ENCODE measurements around the gene CASK. TPM values are rescaled to one million over a fixed set of nuclear protein-coding genes. Genes with fewer than 3 reads are reported as not detected.
"Not testable (repeated sequence)": the region's sequence is repeated elsewhere in the genome, so short reads cannot be mapped to it uniquely, and the experiment has no call there.

Gene CASK
- total and polyA plus RNA-seq, 2 donors from 2014 or later: 15.9 to 58.9 TPM

GRCh38 chrX:41616255-41616654 lies 307.1 kb downstream of the CASK start:
- H3K9me3 ChIP-seq (ENCODE audit: control insufficient read depth in 2 of 3, insufficient read depth in 1 of 3, low read length in 3 of 3): no peaks in the 10 kb centered on the region
- H3K9ac ChIP-seq (ENCODE audit: low read length in 3 of 3): no peak overlapping the region
- FAIRE-seq: no peak
- intact Hi-C loops (cut with DNase I): no loop called here
- DNase-seq: no peak
- H3K36me3 ChIP-seq (ENCODE audit: control insufficient read depth in 2 of 3, insufficient read depth in 3 of 3, low read length in 3 of 3): no peaks in the 10 kb centered on the region
- H3K27me3 ChIP-seq (ENCODE audit: control insufficient read depth, insufficient read depth, low read length): no peaks in the 10 kb centered on the region
- H3K4me3 ChIP-seq (ENCODE audit: low read length in 3 of 3): no peak overlapping the region
- H3K4me1 ChIP-seq (ENCODE audit: control insufficient read depth in 2 of 3, insufficient read depth in 2 of 3, low read depth in 1 of 3, low read length in 3 of 3): no peaks in the 10 kb centered on the region
- H3K27ac ChIP-seq (ENCODE audit: low read depth in 2 of 2, low read length in 2 of 2): no peak overlapping the region
- no peak for TF ChIP-seq CTCF (IDR thresholded peaks at IDR 0.05; ENCODE audit: borderline replicate concordance, extremely low read depth, insufficient read depth)

GRCh38 chrX:41608244-41608643 lies 315.1 kb downstream of the CASK start:
- no peak overlapping the region for H3K27ac ChIP-seq (ENCODE audit: low read depth in 2 of 2, low read length in 2 of 2)
- no peak overlapping the region for H3K9ac ChIP-seq (ENCODE audit: low read length in 3 of 3)
- no peaks in the 10 kb centered on the region for H3K36me3 ChIP-seq (ENCODE audit: control insufficient read depth in 2 of 3, insufficient read depth in 3 of 3, low read length in 3 of 3)
- FAIRE-seq: no peak
- peaks cover 0 to 2% (median 0%) of the 10 kb centered on the region in 3 donors for H3K4me1 ChIP-seq (ENCODE audit: control insufficient read depth in 2 of 3, insufficient read depth in 2 of 3, low read depth in 1 of 3, low read length in 3 of 3)
- H3K27me3 ChIP-seq (ENCODE audit: control insufficient read depth, insufficient read depth, low read length): no peaks in the 10 kb centered on the region
- no peak for DNase-seq
- intact Hi-C loops (cut with DNase I): no loop called here
- no peak for TF ChIP-seq CTCF (IDR thresholded peaks at IDR 0.05; ENCODE audit: borderline replicate concordance, extremely low read depth, insufficient read depth)
- H3K9me3 ChIP-seq (ENCODE audit: control insufficient read depth in 2 of 3, insufficient read depth in 1 of 3, low read length in 3 of 3): no peaks in the 10 kb centered on the region
- no peak overlapping the region for H3K4me3 ChIP-seq (ENCODE audit: low read length in 3 of 3)

- H3K27me3 ChIP-seq (ENCODE audit: control insufficient read depth, insufficient read depth, low read length): no peaks in the 10 kb centered on the region
- no peak for TF ChIP-seq CTCF (IDR thresholded peaks at IDR 0.05; ENCODE audit: borderline replicate concordance, extremely low read depth, insufficient read depth)
- H3K4me1 ChIP-seq (ENCODE audit: control insufficient read depth in 2 of 3, insufficient read depth in 2 of 3, low read depth in 1 of 3, low read length in 3 of 3): peaks cover 0 to 2% (median 0%) of the 10 kb centered on the region in 3 donors
- intact Hi-C loops (cut with DNase I): no loop called here
- H3K4me3 ChIP-seq (ENCODE audit: low read length in 3 of 3): no peak overlapping the region
- H3K27ac ChIP-seq (ENCODE audit: low read depth in 2 of 2, low read length in 2 of 2): no peak overlapping the region
- H3K9ac ChIP-seq (ENCODE audit: low read length in 3 of 3): no peak overlapping the region
- H3K36me3 ChIP-seq (ENCODE audit: control insufficient read depth in 2 of 3, insufficient read depth in 3 of 3, low read length in 3 of 3): no peaks in the 10 kb centered on the region
- no peaks in the 10 kb centered on the region for H3K9me3 ChIP-seq (ENCODE audit: control insufficient read depth in 2 of 3, insufficient read depth in 1 of 3, low read length in 3 of 3)
- DNase-seq (no peak), FAIRE-seq (no peak)
These were observed 316.0 kb downstream of the CASK start for GRCh38 chrX:41607264-41607832.

- H3K27me3 ChIP-seq (ENCODE audit: control insufficient read depth, insufficient read depth, low read length); intact Hi-C loops (cut with DNase I); H3K36me3 ChIP-seq (ENCODE audit: control insufficient read depth in 2 of 3, insufficient read depth in 3 of 3, low read length in 3 of 3); H3K4me3 ChIP-seq (ENCODE audit: low read length in 3 of 3); H3K9ac ChIP-seq (ENCODE audit: low read length in 3 of 3); DNase-seq; H3K27ac ChIP-seq (ENCODE audit: low read depth in 2 of 2, low read length in 2 of 2); H3K9me3 ChIP-seq (ENCODE audit: control insufficient read depth in 2 of 3, insufficient read depth in 1 of 3, low read length in 3 of 3); H3K4me1 ChIP-seq (ENCODE audit: control insufficient read depth in 2 of 3, insufficient read depth in 2 of 3, low read depth in 1 of 3, low read length in 3 of 3); FAIRE-seq: not testable (repeated sequence)
These were observed 317.3 kb downstream of the CASK start for GRCh38 chrX:41606057-41606456.

Measured in kidney (tissue), 14 donors.